ENCODE measurements around the gene TMEM273. TPM values are rescaled to one million over a fixed set of nuclear protein-coding genes. Genes with fewer than 3 reads are reported as not detected.

Gene TMEM273
- total RNA-seq, 1 experiment from 2014 or later, result 0.09 TPM

DNA sequence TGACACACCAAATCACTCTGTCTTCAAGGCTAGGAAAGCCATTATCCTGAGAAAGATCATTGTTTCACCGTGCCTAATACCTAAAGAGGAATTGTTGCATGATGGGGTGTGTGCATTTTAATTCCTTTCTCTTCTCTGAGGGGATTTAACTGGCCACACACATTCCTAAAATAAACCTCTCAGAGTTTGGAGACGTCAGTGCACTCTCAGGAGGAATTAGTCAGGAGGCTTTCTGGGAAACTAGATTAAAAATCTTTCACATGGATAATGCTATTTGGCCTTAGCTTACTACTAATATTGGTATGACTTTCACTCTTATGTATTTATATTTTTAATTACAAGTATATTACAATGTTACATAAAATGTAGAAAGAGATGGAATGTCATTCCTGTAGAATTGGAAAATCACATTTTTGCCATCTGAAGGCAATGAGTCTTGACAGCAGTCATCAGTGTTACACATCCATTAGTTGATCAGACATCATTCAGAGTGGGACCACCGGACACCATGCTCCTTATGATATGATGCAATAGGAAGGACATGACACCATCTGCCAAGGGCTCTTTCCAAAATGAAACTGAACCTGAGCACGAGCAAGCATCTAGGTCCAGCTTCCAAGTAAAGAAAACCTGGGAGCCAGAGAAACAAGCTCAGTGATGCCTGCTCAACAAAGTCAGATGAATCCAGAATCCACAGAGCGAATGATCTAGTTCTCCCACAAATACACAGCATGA, 43.1 kb upstream of the TMEM273 start:
- ATAC-seq (no peak), DNase-seq (ENCODE audit: low spot score) (no peak)
- H3K4me1 Mint-ChIP-seq, result no peaks in the 10 kb centered on the region
- H3K4me3 Mint-ChIP-seq, result no peak overlapping the region
- no peaks in the 10 kb centered on the region for H3K36me3 Mint-ChIP-seq
- POLR2A ChIA-PET, result no interaction called here
- H3K9me3 Mint-ChIP-seq, result no peaks in the 10 kb centered on the region
- CTCF ChIA-PET, result no interaction called here
- TF ChIP-seq, protein P1, sequence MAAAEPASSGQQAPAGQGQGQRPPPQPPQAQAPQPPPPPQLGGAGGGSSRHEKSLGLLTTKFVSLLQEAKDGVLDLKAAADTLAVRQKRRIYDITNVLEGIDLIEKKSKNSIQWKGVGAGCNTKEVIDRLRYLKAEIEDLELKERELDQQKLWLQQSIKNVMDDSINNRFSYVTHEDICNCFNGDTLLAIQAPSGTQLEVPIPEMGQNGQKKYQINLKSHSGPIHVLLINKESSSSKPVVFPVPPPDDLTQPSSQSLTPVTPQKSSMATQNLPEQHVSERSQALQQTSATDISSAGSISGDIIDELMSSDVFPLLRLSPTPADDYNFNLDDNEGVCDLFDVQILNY (CRISPR knock-in tag; IDR thresholded peaks at IDR 0.05), result no peak
- TF ChIP-seq, protein P2, sequence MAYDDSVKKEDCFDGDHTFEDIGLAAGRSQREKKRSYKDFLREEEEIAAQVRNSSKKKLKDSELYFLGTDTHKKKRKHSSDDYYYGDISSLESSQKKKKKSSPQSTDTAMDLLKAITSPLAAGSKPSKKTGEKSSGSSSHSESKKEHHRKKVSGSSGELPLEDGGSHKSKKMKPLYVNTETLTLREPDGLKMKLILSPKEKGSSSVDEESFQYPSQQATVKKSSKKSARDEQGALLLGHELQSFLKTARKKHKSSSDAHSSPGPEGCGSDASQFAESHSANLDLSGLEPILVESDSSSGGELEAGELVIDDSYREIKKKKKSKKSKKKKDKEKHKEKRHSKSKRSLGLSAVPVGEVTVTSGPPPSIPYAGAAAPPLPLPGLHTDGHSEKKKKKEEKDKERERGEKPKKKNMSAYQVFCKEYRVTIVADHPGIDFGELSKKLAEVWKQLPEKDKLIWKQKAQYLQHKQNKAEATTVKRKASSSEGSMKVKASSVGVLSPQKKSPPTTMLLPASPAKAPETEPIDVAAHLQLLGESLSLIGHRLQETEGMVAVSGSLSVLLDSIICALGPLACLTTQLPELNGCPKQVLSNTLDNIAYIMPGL (CRISPR knock-in tag; IDR thresholded peaks at IDR 0.05), result no peak
- TF ChIP-seq NFYB (CRISPR knock-in tag; conservative IDR thresholded peaks at IDR 0.05; ENCODE audit: low read depth), result no peak
- TF ChIP-seq MYBL2 (CRISPR knock-in tag; IDR thresholded peaks at IDR 0.05), result no peak
- TF ChIP-seq, protein P3, sequence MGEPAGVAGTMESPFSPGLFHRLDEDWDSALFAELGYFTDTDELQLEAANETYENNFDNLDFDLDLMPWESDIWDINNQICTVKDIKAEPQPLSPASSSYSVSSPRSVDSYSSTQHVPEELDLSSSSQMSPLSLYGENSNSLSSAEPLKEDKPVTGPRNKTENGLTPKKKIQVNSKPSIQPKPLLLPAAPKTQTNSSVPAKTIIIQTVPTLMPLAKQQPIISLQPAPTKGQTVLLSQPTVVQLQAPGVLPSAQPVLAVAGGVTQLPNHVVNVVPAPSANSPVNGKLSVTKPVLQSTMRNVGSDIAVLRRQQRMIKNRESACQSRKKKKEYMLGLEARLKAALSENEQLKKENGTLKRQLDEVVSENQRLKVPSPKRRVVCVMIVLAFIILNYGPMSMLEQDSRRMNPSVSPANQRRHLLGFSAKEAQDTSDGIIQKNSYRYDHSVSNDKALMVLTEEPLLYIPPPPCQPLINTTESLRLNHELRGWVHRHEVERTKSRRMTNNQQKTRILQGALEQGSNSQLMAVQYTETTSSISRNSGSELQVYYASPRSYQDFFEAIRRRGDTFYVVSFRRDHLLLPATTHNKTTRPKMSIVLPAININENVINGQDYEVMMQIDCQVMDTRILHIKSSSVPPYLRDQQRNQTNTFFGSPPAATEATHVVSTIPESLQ (CRISPR knock-in tag; IDR thresholded peaks at IDR 0.05), result no peak
- no peak for TF ChIP-seq OVOL2 (CRISPR knock-in tag; IDR thresholded peaks at IDR 0.05; ENCODE audit: borderline replicate concordance)
- TF ChIP-seq, protein P4, sequence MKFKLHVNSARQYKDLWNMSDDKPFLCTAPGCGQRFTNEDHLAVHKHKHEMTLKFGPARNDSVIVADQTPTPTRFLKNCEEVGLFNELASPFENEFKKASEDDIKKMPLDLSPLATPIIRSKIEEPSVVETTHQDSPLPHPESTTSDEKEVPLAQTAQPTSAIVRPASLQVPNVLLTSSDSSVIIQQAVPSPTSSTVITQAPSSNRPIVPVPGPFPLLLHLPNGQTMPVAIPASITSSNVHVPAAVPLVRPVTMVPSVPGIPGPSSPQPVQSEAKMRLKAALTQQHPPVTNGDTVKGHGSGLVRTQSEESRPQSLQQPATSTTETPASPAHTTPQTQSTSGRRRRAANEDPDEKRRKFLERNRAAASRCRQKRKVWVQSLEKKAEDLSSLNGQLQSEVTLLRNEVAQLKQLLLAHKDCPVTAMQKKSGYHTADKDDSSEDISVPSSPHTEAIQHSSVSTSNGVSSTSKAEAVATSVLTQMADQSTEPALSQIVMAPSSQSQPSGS (CRISPR knock-in tag; IDR thresholded peaks at IDR 0.05; ENCODE audit: borderline replicate concordance, low read depth), result no peak
- H3K27ac Mint-ChIP-seq, result no peak overlapping the region
- H3K27me3 Mint-ChIP-seq (ENCODE audit: low read depth), result no peaks in the 10 kb centered on the region; the same call in 1 of the 2 replicates

DNA sequence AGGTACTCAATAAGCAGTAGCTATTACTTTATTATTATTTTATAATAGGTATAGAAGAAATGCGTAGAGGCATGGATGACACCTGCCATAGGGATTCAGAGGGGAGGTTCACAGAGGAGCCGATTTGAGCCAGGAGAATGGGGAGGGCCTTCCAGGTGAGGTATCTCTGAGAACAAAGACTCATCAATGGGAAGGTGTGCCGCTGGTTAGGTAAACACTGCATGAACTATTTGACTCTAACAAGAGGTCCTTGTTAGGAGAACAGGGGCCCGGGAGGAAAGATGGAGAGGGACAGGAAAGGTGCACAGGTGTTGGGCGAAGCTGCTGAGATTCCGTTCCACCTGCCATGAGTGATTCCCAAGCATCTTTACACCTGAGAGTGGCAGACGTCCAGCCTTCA, 41.8 kb upstream of the TMEM273 start:
- H3K9me3 Mint-ChIP-seq, result no peaks in the 10 kb centered on the region
- no peaks in the 10 kb centered on the region; the same call in 1 of the 2 replicates for H3K27me3 Mint-ChIP-seq (ENCODE audit: low read depth)
- no peak for ATAC-seq
- H3K27ac Mint-ChIP-seq, result no peak overlapping the region
- H3K4me3 Mint-ChIP-seq, result no peak overlapping the region
- ChIA-PET CTCF (no interaction called here), POLR2A (no interaction called here)
- no peaks in the 10 kb centered on the region for H3K36me3 Mint-ChIP-seq
- no peaks in the 10 kb centered on the region for H3K4me1 Mint-ChIP-seq
- DNase-seq (ENCODE audit: low spot score), result no peak
- TF ChIP-seq, protein P5, sequence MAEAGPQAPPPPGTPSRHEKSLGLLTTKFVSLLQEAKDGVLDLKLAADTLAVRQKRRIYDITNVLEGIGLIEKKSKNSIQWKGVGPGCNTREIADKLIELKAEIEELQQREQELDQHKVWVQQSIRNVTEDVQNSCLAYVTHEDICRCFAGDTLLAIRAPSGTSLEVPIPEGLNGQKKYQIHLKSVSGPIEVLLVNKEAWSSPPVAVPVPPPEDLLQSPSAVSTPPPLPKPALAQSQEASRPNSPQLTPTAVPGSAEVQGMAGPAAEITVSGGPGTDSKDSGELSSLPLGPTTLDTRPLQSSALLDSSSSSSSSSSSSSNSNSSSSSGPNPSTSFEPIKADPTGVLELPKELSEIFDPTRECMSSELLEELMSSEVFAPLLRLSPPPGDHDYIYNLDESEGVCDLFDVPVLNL (CRISPR knock-in tag; IDR thresholded peaks at IDR 0.05; ENCODE audit: borderline replicate concordance, low read depth), result no peak
- TF ChIP-seq ZNF671 (CRISPR knock-in tag; IDR thresholded peaks at IDR 0.05), result no peak
- TF ChIP-seq, protein P6, sequence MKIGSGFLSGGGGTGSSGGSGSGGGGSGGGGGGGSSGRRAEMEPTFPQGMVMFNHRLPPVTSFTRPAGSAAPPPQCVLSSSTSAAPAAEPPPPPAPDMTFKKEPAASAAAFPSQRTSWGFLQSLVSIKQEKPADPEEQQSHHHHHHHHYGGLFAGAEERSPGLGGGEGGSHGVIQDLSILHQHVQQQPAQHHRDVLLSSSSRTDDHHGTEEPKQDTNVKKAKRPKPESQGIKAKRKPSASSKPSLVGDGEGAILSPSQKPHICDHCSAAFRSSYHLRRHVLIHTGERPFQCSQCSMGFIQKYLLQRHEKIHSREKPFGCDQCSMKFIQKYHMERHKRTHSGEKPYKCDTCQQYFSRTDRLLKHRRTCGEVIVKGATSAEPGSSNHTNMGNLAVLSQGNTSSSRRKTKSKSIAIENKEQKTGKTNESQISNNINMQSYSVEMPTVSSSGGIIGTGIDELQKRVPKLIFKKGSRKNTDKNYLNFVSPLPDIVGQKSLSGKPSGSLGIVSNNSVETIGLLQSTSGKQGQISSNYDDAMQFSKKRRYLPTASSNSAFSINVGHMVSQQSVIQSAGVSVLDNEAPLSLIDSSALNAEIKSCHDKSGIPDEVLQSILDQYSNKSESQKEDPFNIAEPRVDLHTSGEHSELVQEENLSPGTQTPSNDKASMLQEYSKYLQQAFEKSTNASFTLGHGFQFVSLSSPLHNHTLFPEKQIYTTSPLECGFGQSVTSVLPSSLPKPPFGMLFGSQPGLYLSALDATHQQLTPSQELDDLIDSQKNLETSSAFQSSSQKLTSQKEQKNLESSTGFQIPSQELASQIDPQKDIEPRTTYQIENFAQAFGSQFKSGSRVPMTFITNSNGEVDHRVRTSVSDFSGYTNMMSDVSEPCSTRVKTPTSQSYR (CRISPR knock-in tag; IDR thresholded peaks at IDR 0.05), result no peak
- TF ChIP-seq NR1H2 (CRISPR knock-in tag; IDR thresholded peaks at IDR 0.05), result no peak
- TF ChIP-seq JAZF1 (CRISPR knock-in tag; IDR thresholded peaks at IDR 0.05), result no peak
- TF ChIP-seq, protein P7, sequence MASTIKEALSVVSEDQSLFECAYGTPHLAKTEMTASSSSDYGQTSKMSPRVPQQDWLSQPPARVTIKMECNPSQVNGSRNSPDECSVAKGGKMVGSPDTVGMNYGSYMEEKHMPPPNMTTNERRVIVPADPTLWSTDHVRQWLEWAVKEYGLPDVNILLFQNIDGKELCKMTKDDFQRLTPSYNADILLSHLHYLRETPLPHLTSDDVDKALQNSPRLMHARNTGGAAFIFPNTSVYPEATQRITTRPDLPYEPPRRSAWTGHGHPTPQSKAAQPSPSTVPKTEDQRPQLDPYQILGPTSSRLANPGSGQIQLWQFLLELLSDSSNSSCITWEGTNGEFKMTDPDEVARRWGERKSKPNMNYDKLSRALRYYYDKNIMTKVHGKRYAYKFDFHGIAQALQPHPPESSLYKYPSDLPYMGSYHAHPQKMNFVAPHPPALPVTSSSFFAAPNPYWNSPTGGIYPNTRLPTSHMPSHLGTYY (CRISPR knock-in tag; IDR thresholded peaks at IDR 0.05), result no peak
- no peak for TF ChIP-seq KAT7 (CRISPR knock-in tag; IDR thresholded peaks at IDR 0.05; ENCODE audit: borderline replicate concordance)
- TF ChIP-seq ZBTB21 (CRISPR knock-in tag; IDR thresholded peaks at IDR 0.05; ENCODE audit: borderline replicate concordance), result no peak
- TF ChIP-seq, protein P8, sequence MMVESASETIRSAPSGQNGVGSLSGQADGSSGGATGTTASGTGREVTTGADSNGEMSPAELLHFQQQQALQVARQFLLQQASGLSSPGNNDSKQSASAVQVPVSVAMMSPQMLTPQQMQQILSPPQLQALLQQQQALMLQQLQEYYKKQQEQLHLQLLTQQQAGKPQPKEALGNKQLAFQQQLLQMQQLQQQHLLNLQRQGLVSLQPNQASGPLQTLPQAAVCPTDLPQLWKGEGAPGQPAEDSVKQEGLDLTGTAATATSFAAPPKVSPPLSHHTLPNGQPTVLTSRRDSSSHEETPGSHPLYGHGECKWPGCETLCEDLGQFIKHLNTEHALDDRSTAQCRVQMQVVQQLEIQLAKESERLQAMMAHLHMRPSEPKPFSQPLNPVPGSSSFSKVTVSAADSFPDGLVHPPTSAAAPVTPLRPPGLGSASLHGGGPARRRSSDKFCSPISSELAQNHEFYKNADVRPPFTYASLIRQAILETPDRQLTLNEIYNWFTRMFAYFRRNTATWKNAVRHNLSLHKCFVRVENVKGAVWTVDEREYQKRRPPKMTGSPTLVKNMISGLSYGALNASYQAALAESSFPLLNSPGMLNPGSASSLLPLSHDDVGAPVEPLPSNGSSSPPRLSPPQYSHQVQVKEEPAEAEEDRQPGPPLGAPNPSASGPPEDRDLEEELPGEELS (CRISPR knock-in tag; IDR thresholded peaks at IDR 0.05), result no peak
- TF ChIP-seq, protein P9, sequence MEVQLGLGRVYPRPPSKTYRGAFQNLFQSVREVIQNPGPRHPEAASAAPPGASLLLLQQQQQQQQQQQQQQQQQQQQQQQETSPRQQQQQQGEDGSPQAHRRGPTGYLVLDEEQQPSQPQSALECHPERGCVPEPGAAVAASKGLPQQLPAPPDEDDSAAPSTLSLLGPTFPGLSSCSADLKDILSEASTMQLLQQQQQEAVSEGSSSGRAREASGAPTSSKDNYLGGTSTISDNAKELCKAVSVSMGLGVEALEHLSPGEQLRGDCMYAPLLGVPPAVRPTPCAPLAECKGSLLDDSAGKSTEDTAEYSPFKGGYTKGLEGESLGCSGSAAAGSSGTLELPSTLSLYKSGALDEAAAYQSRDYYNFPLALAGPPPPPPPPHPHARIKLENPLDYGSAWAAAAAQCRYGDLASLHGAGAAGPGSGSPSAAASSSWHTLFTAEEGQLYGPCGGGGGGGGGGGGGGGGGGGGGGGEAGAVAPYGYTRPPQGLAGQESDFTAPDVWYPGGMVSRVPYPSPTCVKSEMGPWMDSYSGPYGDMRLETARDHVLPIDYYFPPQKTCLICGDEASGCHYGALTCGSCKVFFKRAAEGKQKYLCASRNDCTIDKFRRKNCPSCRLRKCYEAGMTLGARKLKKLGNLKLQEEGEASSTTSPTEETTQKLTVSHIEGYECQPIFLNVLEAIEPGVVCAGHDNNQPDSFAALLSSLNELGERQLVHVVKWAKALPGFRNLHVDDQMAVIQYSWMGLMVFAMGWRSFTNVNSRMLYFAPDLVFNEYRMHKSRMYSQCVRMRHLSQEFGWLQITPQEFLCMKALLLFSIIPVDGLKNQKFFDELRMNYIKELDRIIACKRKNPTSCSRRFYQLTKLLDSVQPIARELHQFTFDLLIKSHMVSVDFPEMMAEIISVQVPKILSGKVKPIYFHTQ (CRISPR knock-in tag; IDR thresholded peaks at IDR 0.05), result no peak
